GM12875 (cell line): ENCODE measurements around the gene RAB40B.
"Not testable (repeated sequence)": the region's sequence is repeated elsewhere in the genome, so short reads cannot be mapped to it uniquely, and the experiment has no call there.

ENCODE experiments used
- H3K4me3 ChIP-seq: one replicate; pipeline ENCODE4 v1.5.1; 2011; ENCODE audit warnings: low read depth, low read length, control low read depth
- TF ChIP-seq, protein P1 (sequence below): IDR thresholded peaks from 2 replicates; pipeline ENCODE4 v1.5.1; 2011; ENCODE audit warnings: low read depth, mild to moderate bottlenecking, control low read depth, inconsistent platforms, low read length, moderate library complexity, borderline replicate concordance; ENCODE audit not compliant: insufficient read depth

The RAB40B gene

DNA sequence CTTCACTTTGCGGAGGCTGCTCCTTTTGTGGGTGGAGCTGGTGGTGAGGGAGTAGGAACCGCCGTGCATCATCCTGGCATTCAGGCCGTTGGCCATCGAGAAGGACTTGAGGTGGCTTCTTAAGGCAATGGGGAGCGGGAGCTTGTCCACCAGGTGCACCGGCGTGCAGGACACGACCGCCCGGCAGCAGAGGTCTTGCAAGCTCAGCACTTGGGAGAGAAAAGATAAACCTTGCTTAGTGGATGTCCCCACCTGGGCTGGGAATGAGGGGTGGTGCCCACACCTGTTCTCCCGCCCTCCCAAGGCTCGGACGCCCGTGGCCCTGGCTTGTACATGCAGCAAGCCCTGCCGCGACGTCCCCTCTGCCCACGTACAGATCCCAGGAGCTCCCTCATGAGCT is 40.6 kb downstream of the RAB40B start:
- no peak overlapping the region for H3K4me3 ChIP-seq

GRCh38 chr17:82656266-82656665 is 42.2 kb downstream of the RAB40B start:
- H3K4me3 ChIP-seq = no peak overlapping the region
- TF ChIP-seq, protein P1, sequence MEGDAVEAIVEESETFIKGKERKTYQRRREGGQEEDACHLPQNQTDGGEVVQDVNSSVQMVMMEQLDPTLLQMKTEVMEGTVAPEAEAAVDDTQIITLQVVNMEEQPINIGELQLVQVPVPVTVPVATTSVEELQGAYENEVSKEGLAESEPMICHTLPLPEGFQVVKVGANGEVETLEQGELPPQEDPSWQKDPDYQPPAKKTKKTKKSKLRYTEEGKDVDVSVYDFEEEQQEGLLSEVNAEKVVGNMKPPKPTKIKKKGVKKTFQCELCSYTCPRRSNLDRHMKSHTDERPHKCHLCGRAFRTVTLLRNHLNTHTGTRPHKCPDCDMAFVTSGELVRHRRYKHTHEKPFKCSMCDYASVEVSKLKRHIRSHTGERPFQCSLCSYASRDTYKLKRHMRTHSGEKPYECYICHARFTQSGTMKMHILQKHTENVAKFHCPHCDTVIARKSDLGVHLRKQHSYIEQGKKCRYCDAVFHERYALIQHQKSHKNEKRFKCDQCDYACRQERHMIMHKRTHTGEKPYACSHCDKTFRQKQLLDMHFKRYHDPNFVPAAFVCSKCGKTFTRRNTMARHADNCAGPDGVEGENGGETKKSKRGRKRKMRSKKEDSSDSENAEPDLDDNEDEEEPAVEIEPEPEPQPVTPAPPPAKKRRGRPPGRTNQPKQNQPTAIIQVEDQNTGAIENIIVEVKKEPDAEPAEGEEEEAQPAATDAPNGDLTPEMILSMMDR = no peak

More for the DNA sequence above, 40.6 kb downstream of the RAB40B start:
- TF ChIP-seq, protein P1 = no peak

GRCh38 chr17:82655523-82655922 is 43.0 kb downstream of the RAB40B start:
- no peak overlapping the region for H3K4me3 ChIP-seq
- TF ChIP-seq, protein P1 = no peak

- TF ChIP-seq, protein P1 = no peak
- H3K4me3 ChIP-seq = no peak overlapping the region
Measured at GRCh38 chr17:82655038-82655479, 43.4 kb downstream of the RAB40B start.

- not testable (repeated sequence) for H3K4me3 ChIP-seq
Measured at GRCh38 chr17:82654611-82655010, 43.9 kb downstream of the RAB40B start.

GRCh38 chr17:82653651-82654528 is 44.6 kb downstream of the RAB40B start:
- TF ChIP-seq, protein P1 = no peak
- H3K4me3 ChIP-seq = no peak overlapping the region

DNA sequence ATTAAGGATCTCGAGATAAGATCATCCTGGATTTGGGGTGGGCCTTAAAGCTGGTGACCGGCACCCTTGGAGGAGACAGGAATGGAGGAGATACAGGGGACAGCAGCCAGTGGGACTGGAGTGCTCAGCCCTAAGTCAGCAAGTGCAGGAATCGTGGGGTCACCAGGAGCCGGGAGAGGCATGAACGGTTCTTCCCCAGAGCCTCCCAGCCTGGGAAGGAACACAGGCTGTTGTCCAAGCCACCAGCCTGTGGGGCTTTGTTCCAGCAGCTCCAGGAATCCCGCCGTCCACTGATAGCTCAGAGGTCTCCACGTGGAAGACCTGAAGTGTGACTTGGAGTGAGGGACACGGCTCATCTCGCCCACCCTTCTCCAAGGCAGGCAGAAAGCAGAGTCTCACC is 47.8 kb downstream of the RAB40B start:
- TF ChIP-seq, protein P1 = no peak
- no peak overlapping the region for H3K4me3 ChIP-seq
